ENCODE measurements around the gene FAM170B. TPM values are rescaled to one million over a fixed set of nuclear protein-coding genes. Genes with fewer than 3 reads are reported as not detected.

The FAM170B gene
- total and polyA plus RNA-seq, 2 of the 4 experiments (the other 2 are of a cell fraction), result not detected

DNA sequence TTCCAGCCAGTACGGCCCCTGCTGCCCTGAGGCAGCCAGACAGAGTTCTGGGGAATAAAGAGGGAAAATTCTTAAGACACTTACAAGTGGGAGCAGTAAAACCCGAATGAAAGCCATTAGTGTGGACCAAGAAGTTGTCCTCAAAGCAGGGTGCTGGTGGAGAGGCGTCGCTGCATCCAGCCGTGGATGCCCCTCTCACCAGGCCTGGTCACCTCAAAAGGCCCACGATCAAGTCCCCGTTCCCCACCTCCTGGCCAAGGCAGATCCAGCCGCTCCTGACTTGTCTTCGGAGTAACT, 19.2 kb downstream of the FAM170B start:
- Histone ChIP-seq H4K8ac (ENCODE audit: low read depth in 2 of 2, low read length in 2 of 2) (peak overlapping the region; percentile 57 to 94; a peak in 3 of 4 replicates), H4K5ac (ENCODE audit: low read depth, low read length) (peak overlapping the region; percentile 21), H3K27ac (ENCODE audit: insufficient read depth, low read length) (peak overlapping the region; percentile 86), H4K20me1 (ENCODE audit: insufficient read depth, low read length) (peaks cover 6% of the 10 kb centered on the region; the same call in 1 of the 2 replicates), H3K4me1 (ENCODE audit: control insufficient read depth, insufficient read depth, low read length) (peaks cover 21% of the 10 kb centered on the region; the same call in 1 of the 2 replicates), H3K4me2 (ENCODE audit: low read depth, low read length) (peak overlapping the region; percentile 83), H3K9me3 (ENCODE audit: control insufficient read depth, insufficient read depth, low read length) (no peaks in the 10 kb centered on the region), H2BK5ac (ENCODE audit: low read depth, low read length, poor library complexity, severe bottlenecking) (peak overlapping the region; percentile 67), H3K9ac (ENCODE audit: low read depth, low read length) (peak overlapping the region; percentile 96), H3K36me3 (ENCODE audit: control insufficient read depth, insufficient read depth, low read length) (no peaks in the 10 kb centered on the region; the same call in 1 of the 2 replicates), H2AK5ac (ENCODE audit: low read depth, low read length) (peak overlapping the region; percentile 62), H3K79me1 (ENCODE audit: low read depth in 1 of 2, low read length in 2 of 2) (peaks cover 0 to 45% of the 10 kb centered on the region in 2 experiments; a peak in 3 of 4 replicates), H3K14ac (replicated peaks; ENCODE audit: low read depth, low read length) (peak overlapping the region; percentile 98), H3K18ac (ENCODE audit: low read depth, low read length) (peak overlapping the region; percentile 82; the same call in 1 of the 2 replicates), H2BK20ac (ENCODE audit: low read depth, low read length) (peak overlapping the region; percentile 82), H2AK9ac (replicated peaks; ENCODE audit: low read depth, low read length, poor library complexity) (peak overlapping the region; percentile 83), H3K56ac (ENCODE audit: extremely low read depth, insufficient read depth, low read length) (peak overlapping the region; percentile 92), H3K23ac (ENCODE audit: low read depth, low read length) (peak overlapping the region; percentile 98), H2BK120ac (ENCODE audit: low read depth, low read length) (peak overlapping the region; percentile 89), H3K9me1 (ENCODE audit: insufficient read depth, low read length) (peaks cover 4% of the 10 kb centered on the region; the same call in 1 of the 2 replicates), H4K91ac (ENCODE audit: insufficient read depth, low read depth, low read length) (peak overlapping the region; percentile 84), H3K4ac (ENCODE audit: low read depth, low read length) (peak overlapping the region; percentile 90), H2AFZ (replicated peaks; ENCODE audit: low read length, poor library complexity) (peak overlapping the region; percentile 95), H2BK15ac (ENCODE audit: low read depth, low read length) (peak overlapping the region; percentile 96; the same call in 1 of the 3 replicates), H3K27me3 (ENCODE audit: control insufficient read depth, insufficient read depth, low read length) (no peaks in the 10 kb centered on the region; the same call in 1 of the 2 replicates), H3K4me3 (ENCODE audit: insufficient read depth, low read depth, low read length) (peak overlapping the region; percentile 66)
- DNase-seq (no peak), ATAC-seq (ENCODE audit: low read depth) (peak; percentile 27)
- POLR2A ChIA-PET (ENCODE audit: unreplicated experiment), result no interaction called here
- no TSS peak for BruUV-seq (replicated peaks)
- dilution Hi-C loops (cut with HindIII; ENCODE audit: low sequenced_read_pairs, unreplicated experiment) (no loop called here), intact Hi-C loops (cut with micrococcal nuclease) (loop anchor here (2.0 to 10.0 kb wide), 2 partner anchors 134 to 180 kb away; partner anchors contain the start of gene C10orf71), in situ Hi-C loops (cut with MboI; ENCODE audit: low sequenced_read_pairs) (no loop called here)
- no peak for TF ChIP-seq FOS (IDR thresholded peaks at IDR 0.05; ENCODE audit: low read depth, low read length)
- TF ChIP-seq CEBPB (IDR thresholded peaks at IDR 0.05; ENCODE audit: low read depth, low read length), result no peak
- TF ChIP-seq, protein P1, sequence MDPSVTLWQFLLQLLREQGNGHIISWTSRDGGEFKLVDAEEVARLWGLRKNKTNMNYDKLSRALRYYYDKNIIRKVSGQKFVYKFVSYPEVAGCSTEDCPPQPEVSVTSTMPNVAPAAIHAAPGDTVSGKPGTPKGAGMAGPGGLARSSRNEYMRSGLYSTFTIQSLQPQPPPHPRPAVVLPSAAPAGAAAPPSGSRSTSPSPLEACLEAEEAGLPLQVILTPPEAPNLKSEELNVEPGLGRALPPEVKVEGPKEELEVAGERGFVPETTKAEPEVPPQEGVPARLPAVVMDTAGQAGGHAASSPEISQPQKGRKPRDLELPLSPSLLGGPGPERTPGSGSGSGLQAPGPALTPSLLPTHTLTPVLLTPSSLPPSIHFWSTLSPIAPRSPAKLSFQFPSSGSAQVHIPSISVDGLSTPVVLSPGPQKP (IDR thresholded peaks at IDR 0.05; ENCODE audit: borderline replicate concordance, low read depth, low read length), result no peak
- no peak for TF ChIP-seq SMC3 (IDR thresholded peaks at IDR 0.05; ENCODE audit: low read depth, low read length)
- TF ChIP-seq MAZ (IDR thresholded peaks at IDR 0.05; ENCODE audit: borderline replicate concordance, low read depth, low read length), result no peak
- TF ChIP-seq, protein P2, sequence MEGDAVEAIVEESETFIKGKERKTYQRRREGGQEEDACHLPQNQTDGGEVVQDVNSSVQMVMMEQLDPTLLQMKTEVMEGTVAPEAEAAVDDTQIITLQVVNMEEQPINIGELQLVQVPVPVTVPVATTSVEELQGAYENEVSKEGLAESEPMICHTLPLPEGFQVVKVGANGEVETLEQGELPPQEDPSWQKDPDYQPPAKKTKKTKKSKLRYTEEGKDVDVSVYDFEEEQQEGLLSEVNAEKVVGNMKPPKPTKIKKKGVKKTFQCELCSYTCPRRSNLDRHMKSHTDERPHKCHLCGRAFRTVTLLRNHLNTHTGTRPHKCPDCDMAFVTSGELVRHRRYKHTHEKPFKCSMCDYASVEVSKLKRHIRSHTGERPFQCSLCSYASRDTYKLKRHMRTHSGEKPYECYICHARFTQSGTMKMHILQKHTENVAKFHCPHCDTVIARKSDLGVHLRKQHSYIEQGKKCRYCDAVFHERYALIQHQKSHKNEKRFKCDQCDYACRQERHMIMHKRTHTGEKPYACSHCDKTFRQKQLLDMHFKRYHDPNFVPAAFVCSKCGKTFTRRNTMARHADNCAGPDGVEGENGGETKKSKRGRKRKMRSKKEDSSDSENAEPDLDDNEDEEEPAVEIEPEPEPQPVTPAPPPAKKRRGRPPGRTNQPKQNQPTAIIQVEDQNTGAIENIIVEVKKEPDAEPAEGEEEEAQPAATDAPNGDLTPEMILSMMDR (conservative IDR thresholded peaks at IDR 0.05; ENCODE audit: low read depth, low read length), result no peak
- no peak for TF ChIP-seq NFE2L2 (IDR thresholded peaks at IDR 0.05; ENCODE audit: low read depth, low read length)
- no peak for TF ChIP-seq MXI1 (IDR thresholded peaks at IDR 0.05; ENCODE audit: borderline replicate concordance, low read depth, low read length)
- TF ChIP-seq CHD1 (IDR thresholded peaks at IDR 0.05; ENCODE audit: low read depth, low read length), result no peak
- no peak for TF ChIP-seq MAFK (IDR thresholded peaks at IDR 0.05; ENCODE audit: low read depth, low read length)
- TF ChIP-seq RAD21 (IDR thresholded peaks at IDR 0.05; ENCODE audit: low read length), result no peak
- no peak for TF ChIP-seq BHLHE40 (IDR thresholded peaks at IDR 0.05; ENCODE audit: low read depth, low read length)
- TF ChIP-seq POLR2A (IDR thresholded peaks at IDR 0.05; ENCODE audit: low read depth, low read length), result no peak
- TF ChIP-seq RCOR1 (IDR thresholded peaks at IDR 0.05; ENCODE audit: insufficient replicate concordance, low read length), result no peak
- TF ChIP-seq RFX5 (IDR thresholded peaks at IDR 0.05; ENCODE audit: low read depth, low read length), result no peak
- TF ChIP-seq, protein P3, sequence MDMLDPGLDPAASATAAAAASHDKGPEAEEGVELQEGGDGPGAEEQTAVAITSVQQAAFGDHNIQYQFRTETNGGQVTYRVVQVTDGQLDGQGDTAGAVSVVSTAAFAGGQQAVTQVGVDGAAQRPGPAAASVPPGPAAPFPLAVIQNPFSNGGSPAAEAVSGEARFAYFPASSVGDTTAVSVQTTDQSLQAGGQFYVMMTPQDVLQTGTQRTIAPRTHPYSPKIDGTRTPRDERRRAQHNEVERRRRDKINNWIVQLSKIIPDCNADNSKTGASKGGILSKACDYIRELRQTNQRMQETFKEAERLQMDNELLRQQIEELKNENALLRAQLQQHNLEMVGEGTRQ (IDR thresholded peaks at IDR 0.05; ENCODE audit: low read depth, low read length), result no peak
- CTCF ChIA-PET, result interaction anchor here (2.1 kb wide), 1 partner anchor 47 kb away, joined by 5 read pairs; no protein-coding TSS in a partner anchor
- 80% methylated on average over 1 of the region's 9 CpGs; no CpG with 5 or more reads in 1 of the 2 experiments for WGBS, 2 experiments (ENCODE audit: extremely low coverage in 2 of 2, insufficient read length in 1 of 2)

All from IMR-90 (cell line).